HepG2 (cell line): ENCODE data around the gene EREG. TPM values are rescaled to one million over a fixed set of nuclear protein-coding genes. Genes with fewer than 3 reads are reported as not detected.

Experiments
- ATAC-seq: fragments of 200-7000 bp; cut with Tn5 transposase; 3 replicates; pipeline ENCODE4 v1.9.1; 2020; ENCODE audit warnings: mild to moderate bottlenecking, moderate library complexity
- BruUV-seq: library from RNA; stranded (reverse); fragments of 400-500 nt; replicated peaks from 2 replicates; lab custom pipeline; 2021; lab: Mats Ljungman, UMichigan
- CTCF ChIA-PET: fragments of 300-600 bp; formaldehyde crosslinking; extraction: SDS; loops from one replicate; lab custom pipeline; 2021; ENCODE audit warnings: low total read pairs, inconsistent platforms, low intra/inter-chr PET ratio; lab: Yijun Ruan, JAX
- POLR2A ChIA-PET: fragments of 350-600 bp; sonication (Branson Sonifier 250); formaldehyde crosslinking; loops from one replicate; lab custom pipeline; 2020; ENCODE audit warnings: antibody characterized with exemption, inconsistent platforms; lab: Yijun Ruan, JAX
- DNase-seq: peaks from one replicate; pipeline ENCODE4 v3.0.0-alpha.2; 2015; ENCODE audit warnings: low spot score
- FAIRE-seq: peaks from 3 replicates; lab custom pipeline; 2011; peaks lifted over from hg19 to GRCh38; lab: Jason Lieb, UNC
- H2AFZ ChIP-seq: one replicate; pipeline ENCODE4 v1.6.1; 2011; ENCODE audit warnings: low read length, inconsistent platforms
- H3K27ac ChIP-seq: fragments of 300-600 bp; 3 replicates; pipeline ENCODE4 v1.8.0; 2011; ENCODE audit warnings: mixed run types, mild to moderate bottlenecking, mixed read lengths, low read length, inconsistent platforms; ENCODE audit not compliant: insufficient read depth; ENCODE audit errors: extremely low read length
- H3K27me3 ChIP-seq, 2 experiments: fragments of 200-600 bp in 1 of 2; 2 replicates in 1 of 2; 3 replicates in 1 of 2; pipeline versions ENCODE4 v1.6.0 to v1.8.0; 2011; ENCODE audit warnings: low read length in 2 of 2, mild to moderate bottlenecking in 2 of 2, moderate library complexity in 2 of 2, inconsistent platforms in 1 of 2; ENCODE audit not compliant: insufficient read depth in 2 of 2, control insufficient read depth in 1 of 2
- H3K36me3 ChIP-seq, 2 experiments: fragments of 200-600 bp in 1 of 2; replicated peaks in 1 of 2; 2 replicates in 1 of 2; 3 replicates in 1 of 2; pipeline versions ENCODE4 v1.5.1 to v1.8.0; 2011; ENCODE audit warnings: low read length in 2 of 2, inconsistent platforms in 1 of 2; ENCODE audit not compliant: insufficient read depth in 2 of 2, control insufficient read depth in 1 of 2
- H3K4me1 ChIP-seq: 2 replicates; pipeline ENCODE4 v1.5.1; 2012; ENCODE audit warnings: low read length, inconsistent platforms; ENCODE audit not compliant: insufficient read depth
- H3K4me2 ChIP-seq: 2 replicates; pipeline ENCODE4 v1.6.0; 2011; ENCODE audit warnings: low read depth, low read length, inconsistent platforms
- H3K4me3 ChIP-seq, 3 experiments: fragments of 200-600 bp in 1 of 3; sonication (generic), shearing (Covaris generic) in 1 of 3; replicated peaks in 1 of 3; 2 replicates each; pipeline ENCODE4 v1.5.1; 2011 to 2016; ENCODE audit warnings: low read length in 3 of 3, inconsistent platforms in 2 of 3, low read depth in 2 of 3, mild to moderate bottlenecking in 2 of 3, control low read depth in 1 of 3, mixed read lengths in 1 of 3; ENCODE audit not compliant: insufficient read depth in 1 of 3
- H3K79me2 ChIP-seq: one replicate; pipeline ENCODE4 v1.6.1; 2011; ENCODE audit warnings: low read length, inconsistent platforms; ENCODE audit not compliant: insufficient read depth
- H3K9ac ChIP-seq: 2 replicates; pipeline ENCODE4 v1.6.0; 2011; ENCODE audit warnings: mild to moderate bottlenecking, low read depth, low read length, inconsistent platforms; ENCODE audit not compliant: insufficient read depth
- H3K9me3 ChIP-seq: 2 replicates; pipeline ENCODE4 v1.5.1; 2012; ENCODE audit warnings: mild to moderate bottlenecking, low read length
- H4K20me1 ChIP-seq: 2 replicates; pipeline ENCODE4 v1.6.0; 2011; ENCODE audit warnings: inconsistent platforms, mild to moderate bottlenecking, low read length, moderate library complexity; ENCODE audit not compliant: insufficient read depth
- MBNL3 ChIP-seq: fragments of 250-450 bp; sonication (Bioruptor Pico); conservative IDR thresholded peaks from 2 replicates; pipeline ENCODE4 v1.8.0; 2022; ENCODE audit warnings: mild to moderate bottlenecking, inconsistent platforms
- WGBS: methylation state at CpG from one replicate; pipeline ENCODE4 v1.1.6; 2017; ENCODE audit warnings: low lambda C conversion rate; 5-methylcytosine and 5-hydroxymethylcytosine counted together
- in situ Hi-C: cut with HindIII; loops from 2 replicates; pipeline ENCODE4 v1.10.0; 2017; ENCODE audit warnings: low pct_unique_long_range_greater_than_20kb; ENCODE audit not compliant: extremely low pct_ligation_motif_present
- intact Hi-C: fragments of 100-400 bp; cut with micrococcal nuclease; formaldehyde crosslinking; loops from one replicate; pipeline ENCODE4 v1.10.0; 2022; ENCODE audit not compliant: unreplicated experiment
- polyA plus RNA-seq, 8 experiments: library from polyadenylated mRNA; depleted of rRNA in 3 of 8; stranded (reverse) in 7 of 8; unstranded in 1 of 8; fragments of >200 nt; fragmentation: Illumina TruSeq in 4 of 8; extraction: Trizol in 4 of 8; gene quantifications; 2 replicates each; pipeline versions ENCODE4 v1.2.1 to v1.2.3, GENCODE V29; 2011 to 2016; ENCODE audit warnings: low read depth in 4 of 8, missing spikeins in 1 of 8, mixed read lengths in 1 of 8; ENCODE audit not compliant: insufficient read depth in 1 of 8
- total RNA-seq, 5 experiments: library from RNA; depleted of rRNA; stranded (reverse); fragments of >200 nt; fragmentation: Illumina TruSeq; extraction: Trizol; gene quantifications; 2 replicates each; pipeline ENCODE4 v1.2.3, GENCODE V29; 2016; ENCODE audit warnings: low read depth in 1 of 5
- TF ChIP-seq, protein P1 (sequence below): sonication (generic); formaldehyde crosslinking; IDR thresholded peaks from 2 replicates; pipeline ENCODE4 v1.4.0; 2020; ENCODE audit warnings: missing genetic modification reagents

The EREG gene
- total and polyA plus RNA-seq, 2 of the 13 experiments (the other 11 are each of a cell fraction or from before 2014, with no cell fraction given), result 0.11 to 0.13 TPM

GRCh38 chr4:74318276-74318675 lies 46.7 kb upstream of the EREG start:
- no peak for FAIRE-seq

More at GRCh38 chr4:74318276-74318675, 46.7 kb upstream of the EREG start:
- Histone ChIP-seq H2AFZ (no peak overlapping the region), H4K20me1 (no peaks in the 10 kb centered on the region), H3K36me3 (no peaks in the 10 kb centered on the region), H3K4me3 (no peak overlapping the region), H3K9ac (no peak overlapping the region), H3K9me3 (no peaks in the 10 kb centered on the region), H3K4me2 (no peak overlapping the region), H3K4me1 (no peaks in the 10 kb centered on the region), H3K27ac (no peak overlapping the region), H3K79me2 (no peaks in the 10 kb centered on the region), H3K27me3 (no peaks in the 10 kb centered on the region)
- ChIA-PET POLR2A (no interaction called here), CTCF (no interaction called here)
- no peak for ATAC-seq
- no peak for DNase-seq
- TF ChIP-seq, protein P1, sequence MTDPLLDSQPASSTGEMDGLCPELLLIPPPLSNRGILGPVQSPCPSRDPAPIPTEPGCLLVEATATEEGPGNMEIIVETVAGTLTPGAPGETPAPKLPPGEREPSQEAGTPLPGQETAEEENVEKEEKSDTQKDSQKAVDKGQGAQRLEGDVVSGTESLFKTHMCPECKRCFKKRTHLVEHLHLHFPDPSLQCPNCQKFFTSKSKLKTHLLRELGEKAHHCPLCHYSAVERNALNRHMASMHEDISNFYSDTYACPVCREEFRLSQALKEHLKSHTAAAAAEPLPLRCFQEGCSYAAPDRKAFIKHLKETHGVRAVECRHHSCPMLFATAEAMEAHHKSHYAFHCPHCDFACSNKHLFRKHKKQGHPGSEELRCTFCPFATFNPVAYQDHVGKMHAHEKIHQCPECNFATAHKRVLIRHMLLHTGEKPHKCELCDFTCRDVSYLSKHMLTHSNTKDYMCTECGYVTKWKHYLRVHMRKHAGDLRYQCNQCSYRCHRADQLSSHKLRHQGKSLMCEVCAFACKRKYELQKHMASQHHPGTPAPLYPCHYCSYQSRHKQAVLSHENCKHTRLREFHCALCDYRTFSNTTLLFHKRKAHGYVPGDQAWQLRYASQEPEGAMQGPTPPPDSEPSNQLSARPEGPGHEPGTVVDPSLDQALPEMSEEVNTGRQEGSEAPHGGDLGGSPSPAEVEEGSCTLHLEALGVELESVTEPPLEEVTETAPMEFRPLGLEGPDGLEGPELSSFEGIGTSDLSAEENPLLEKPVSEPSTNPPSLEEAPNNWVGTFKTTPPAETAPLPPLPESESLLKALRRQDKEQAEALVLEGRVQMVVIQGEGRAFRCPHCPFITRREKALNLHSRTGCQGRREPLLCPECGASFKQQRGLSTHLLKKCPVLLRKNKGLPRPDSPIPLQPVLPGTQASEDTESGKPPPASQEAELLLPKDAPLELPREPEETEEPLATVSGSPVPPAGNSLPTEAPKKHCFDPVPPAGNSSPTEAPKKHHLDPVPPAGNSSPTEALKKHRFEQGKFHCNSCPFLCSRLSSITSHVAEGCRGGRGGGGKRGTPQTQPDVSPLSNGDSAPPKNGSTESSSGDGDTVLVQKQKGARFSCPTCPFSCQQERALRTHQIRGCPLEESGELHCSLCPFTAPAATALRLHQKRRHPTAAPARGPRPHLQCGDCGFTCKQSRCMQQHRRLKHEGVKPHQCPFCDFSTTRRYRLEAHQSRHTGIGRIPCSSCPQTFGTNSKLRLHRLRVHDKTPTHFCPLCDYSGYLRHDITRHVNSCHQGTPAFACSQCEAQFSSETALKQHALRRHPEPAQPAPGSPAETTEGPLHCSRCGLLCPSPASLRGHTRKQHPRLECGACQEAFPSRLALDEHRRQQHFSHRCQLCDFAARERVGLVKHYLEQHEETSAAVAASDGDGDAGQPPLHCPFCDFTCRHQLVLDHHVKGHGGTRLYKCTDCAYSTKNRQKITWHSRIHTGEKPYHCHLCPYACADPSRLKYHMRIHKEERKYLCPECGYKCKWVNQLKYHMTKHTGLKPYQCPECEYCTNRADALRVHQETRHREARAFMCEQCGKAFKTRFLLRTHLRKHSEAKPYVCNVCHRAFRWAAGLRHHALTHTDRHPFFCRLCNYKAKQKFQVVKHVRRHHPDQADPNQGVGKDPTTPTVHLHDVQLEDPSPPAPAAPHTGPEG (CRISPR knock-in tag), result no peak
- no peak for TF ChIP-seq MBNL3 (CRISPR knock-in tag)
- WGBS, result 33% methylated on average over 2 of the region's 2 CpGs
- in situ Hi-C loops, result no loop called here
- no TSS peak for BruUV-seq
- intact Hi-C loops, result no loop called here
